ENCODE results near the gene SLC22A4.

SLC22A4 gene

GRCh38 chr5:132275367-132276220, 18.6 kb upstream of the SLC22A4 start:
- Histone ChIP-seq H3K27me3 (no peaks in the 10 kb centered on the region), H3K4me3 (no peak overlapping the region), H3K4me1 (no peaks in the 10 kb centered on the region), H3K9me3 (no peaks in the 10 kb centered on the region), H3K36me3 (peaks cover 0 to 40% (median 19%) of the 10 kb centered on the region in 3 donors), H3K27ac (no peak overlapping the region)
- no peak for DNase-seq
- intact Hi-C loops (cut with DNase I; ENCODE audit: low total_unique reads): no loop called here
- no peak for TF ChIP-seq CTCF (IDR thresholded peaks at IDR 0.05)

- Histone ChIP-seq H3K36me3 (peaks cover 0 to 23% (median 3%) of the 10 kb centered on the region in 3 donors), H3K27ac (no peak overlapping the region), H3K4me3 (no peak overlapping the region), H3K9me3 (no peaks in the 10 kb centered on the region), H3K4me1 (no peaks in the 10 kb centered on the region), H3K27me3 (no peaks in the 10 kb centered on the region)
- intact Hi-C loops (cut with DNase I; ENCODE audit: low total_unique reads): no loop called here
- DNase-seq: no peak
- TF ChIP-seq CTCF (IDR thresholded peaks at IDR 0.05): no peak
Observed at GRCh38 chr5:132277256-132277655, 16.9 kb upstream of the SLC22A4 start.

- Histone ChIP-seq H3K4me3 (no peak overlapping the region), H3K9me3 (no peaks in the 10 kb centered on the region), H3K27ac (no peak overlapping the region), H3K4me1 (no peaks in the 10 kb centered on the region), H3K27me3 (no peaks in the 10 kb centered on the region), H3K36me3 (peaks cover 0 to 15% (median 0%) of the 10 kb centered on the region in 3 donors)
- intact Hi-C loops (cut with DNase I; ENCODE audit: low total_unique reads): no loop called here
- no peak for TF ChIP-seq CTCF (IDR thresholded peaks at IDR 0.05)
- DNase-seq: no peak
Observed at GRCh38 chr5:132277971-132278853, 16.0 kb upstream of the SLC22A4 start.

- Histone ChIP-seq H3K4me1 (no peaks in the 10 kb centered on the region), H3K4me3 (no peak overlapping the region), H3K27ac (no peak overlapping the region), H3K27me3 (no peaks in the 10 kb centered on the region), H3K9me3 (no peaks in the 10 kb centered on the region), H3K36me3 (no peaks in the 10 kb centered on the region)
- TF ChIP-seq CTCF (IDR thresholded peaks at IDR 0.05): no peak
- DNase-seq: no peak
- intact Hi-C loops (cut with DNase I; ENCODE audit: low total_unique reads): no loop called here
Observed at GRCh38 chr5:132279801-132280200, 14.4 kb upstream of the SLC22A4 start.

GRCh38 chr5:132280371-132281240, 13.6 kb upstream of the SLC22A4 start:
- no peak for TF ChIP-seq CTCF (IDR thresholded peaks at IDR 0.05)
- intact Hi-C loops (cut with DNase I; ENCODE audit: low total_unique reads): no loop called here
- H3K9me3 ChIP-seq: no peaks in the 10 kb centered on the region
- H3K4me1 ChIP-seq: no peaks in the 10 kb centered on the region
- DNase-seq: no peak
- H3K27ac ChIP-seq: no peak overlapping the region
- H3K4me3 ChIP-seq: no peak overlapping the region
- H3K36me3 ChIP-seq: no peaks in the 10 kb centered on the region
- H3K27me3 ChIP-seq: no peaks in the 10 kb centered on the region

Data from tibial artery (tissue), 4 donors.